Fibroblast of lung (primary cell): ENCODE data around the gene WAPL. TPM values are rescaled to one million over a fixed set of nuclear protein-coding genes. Genes with fewer than 3 reads are reported as not detected.

ENCODE experiments used
- DNase-seq, 2 donors: peaks; one replicate each; pipeline versions ENCODE4 v3.0.0 to v3.0.0-alpha.2; 2010; ENCODE audit warnings: low read depth in 2 of 2
- H2AFZ ChIP-seq: 2 replicates; pipeline ENCODE4 v1.5.1; 2012; ENCODE audit warnings: low read length, control low read depth, inconsistent platforms
- H3K27ac ChIP-seq: 2 replicates; pipeline ENCODE4 v1.5.1; 2011; ENCODE audit warnings: low read length, control low read depth; ENCODE audit not compliant: insufficient read depth
- H3K27me3 ChIP-seq: 2 replicates; pipeline ENCODE4 v1.5.1; 2011; ENCODE audit warnings: mild to moderate bottlenecking, low read length; ENCODE audit not compliant: control insufficient read depth, insufficient read depth
- H3K36me3 ChIP-seq: 2 replicates; pipeline ENCODE4 v1.5.1; 2011; ENCODE audit warnings: low read length; ENCODE audit not compliant: control insufficient read depth, insufficient read depth
- H3K4me1 ChIP-seq: 2 replicates; pipeline ENCODE4 v1.5.1; 2011; ENCODE audit warnings: low read length; ENCODE audit not compliant: control insufficient read depth, insufficient read depth; ENCODE audit errors: extremely low read depth
- H3K4me2 ChIP-seq: 2 replicates; pipeline ENCODE4 v1.5.1; 2011; ENCODE audit warnings: low read length, control low read depth; ENCODE audit not compliant: insufficient read depth; ENCODE audit errors: extremely low read depth
- H3K4me3 ChIP-seq, 4 experiments: fragments of 200-600 bp in 1 of 4; sonication (generic) in 1 of 4; replicated peaks in 1 of 4; 2 replicates each; pipeline ENCODE4 v1.5.1; 2011 to 2016; ENCODE audit warnings: low read length in 4 of 4, low read depth in 3 of 4, mild to moderate bottlenecking in 3 of 4, control low read depth in 2 of 4, inconsistent platforms in 1 of 4, mixed read lengths in 1 of 4; ENCODE audit not compliant: insufficient read depth in 1 of 4; ENCODE audit errors: control extremely low read depth in 1 of 4
- H3K79me2 ChIP-seq: 2 replicates; pipeline ENCODE4 v1.5.1; 2012; ENCODE audit warnings: mild to moderate bottlenecking, low read length, inconsistent platforms; ENCODE audit not compliant: control insufficient read depth, insufficient read depth
- H3K9ac ChIP-seq: 2 replicates; pipeline ENCODE4 v1.5.1; 2011; ENCODE audit warnings: mild to moderate bottlenecking, low read length, control low read depth; ENCODE audit not compliant: insufficient read depth
- H3K9me3 ChIP-seq: 2 replicates; pipeline ENCODE4 v1.5.1; 2012; ENCODE audit warnings: low read depth, low read length; ENCODE audit not compliant: control insufficient read depth, insufficient read depth
- H4K20me1 ChIP-seq: 2 replicates; pipeline ENCODE4 v1.5.1; 2011; ENCODE audit warnings: low read length; ENCODE audit not compliant: control insufficient read depth, insufficient read depth; ENCODE audit errors: extremely low read depth
- CTCF ChIP-seq, 2 donors: IDR thresholded peaks in 1 of 2; conservative IDR thresholded peaks in 1 of 2; 1 replicate in 1 of 2; 2 replicates in 1 of 2; pipeline ENCODE4 v1.5.1; 2011 to 2012; ENCODE audit warnings: low read length in 2 of 2, control low read depth in 1 of 2, inconsistent platforms in 1 of 2, low read depth in 1 of 2, mild to moderate bottlenecking in 1 of 2
- EZH2 ChIP-seq: IDR thresholded peaks from 2 replicates; pipeline ENCODE4 v1.5.1; 2012; ENCODE audit warnings: low read length, control low read depth, mild to moderate bottlenecking; ENCODE audit errors: missing control alignments
- polyA plus RNA-seq, 2 donors: library from polyadenylated mRNA; depleted of rRNA in 1 of 2; stranded (reverse) in 1 of 2; unstranded in 1 of 2; fragments of >200 nt; gene quantifications; 2 replicates each; pipeline ENCODE4 v1.2.1, GENCODE V29; 2011 to 2012; ENCODE audit warnings: missing spikeins in 1 of 2
- total RNA-seq: library from RNA; depleted of rRNA; stranded (reverse); fragments of >200 nt; gene quantifications from 2 replicates; pipeline ENCODE4 v1.2.1, GENCODE V29; 2014

WAPL gene
- total and polyA plus RNA-seq, 2 donors (not counting 1 experiment from before 2014, with no cell fraction given): 24.6 to 50.4 TPM

- H3K9me3 ChIP-seq: no peaks in the 10 kb centered on the region
- H3K4me2 ChIP-seq: no peak overlapping the region
- H4K20me1 ChIP-seq: no peaks in the 10 kb centered on the region
- H3K27me3 ChIP-seq: peaks cover 2% of the 10 kb centered on the region
- no peak overlapping the region for H2AFZ ChIP-seq
- H3K4me3 ChIP-seq: no peak overlapping the region
- H3K4me1 ChIP-seq: peaks cover 5% of the 10 kb centered on the region
- no peak overlapping the region for H3K9ac ChIP-seq
- TF ChIP-seq CTCF (conservative IDR thresholded peaks at IDR 0.05 in 1 of 2, IDR thresholded peaks at IDR 0.05 in 1 of 2; ENCODE audit: low read depth in 1 of 2, low read length in 2 of 2): no peak
- no peak for TF ChIP-seq EZH2
- H3K79me2 ChIP-seq: no peaks in the 10 kb centered on the region
- H3K27ac ChIP-seq: no peak overlapping the region
- no peaks in the 10 kb centered on the region for H3K36me3 ChIP-seq
- DNase-seq: no peak
Measured at GRCh38 chr10:86397120-86397519, 124.5 kb downstream of the WAPL start.

GRCh38 chr10:86393862-86394455 lies 127.6 kb downstream of the WAPL start:
- TF ChIP-seq CTCF (conservative IDR thresholded peaks at IDR 0.05 in 1 of 2, IDR thresholded peaks at IDR 0.05 in 1 of 2; ENCODE audit: low read depth in 1 of 2, low read length in 2 of 2): no peak
- no peak for TF ChIP-seq EZH2
- no peak overlapping the region for H2AFZ ChIP-seq
- H3K27ac ChIP-seq: no peak overlapping the region
- peaks cover 2% of the 10 kb centered on the region for H3K27me3 ChIP-seq
- no peak overlapping the region for H3K4me2 ChIP-seq
- H3K4me1 ChIP-seq: no peaks in the 10 kb centered on the region
- no peak for DNase-seq
- H4K20me1 ChIP-seq: no peaks in the 10 kb centered on the region
- no peak overlapping the region for H3K9ac ChIP-seq
- no peak overlapping the region for H3K4me3 ChIP-seq
- H3K36me3 ChIP-seq: no peaks in the 10 kb centered on the region
- no peaks in the 10 kb centered on the region for H3K9me3 ChIP-seq
- no peaks in the 10 kb centered on the region for H3K79me2 ChIP-seq

GRCh38 chr10:86393362-86393761 lies 128.2 kb downstream of the WAPL start:
- H3K27me3 ChIP-seq: peaks cover 4% of the 10 kb centered on the region
- H3K9ac ChIP-seq: no peak overlapping the region
- H3K27ac ChIP-seq: no peak overlapping the region
- H4K20me1 ChIP-seq: no peaks in the 10 kb centered on the region
- no peak overlapping the region for H3K4me2 ChIP-seq
- H3K79me2 ChIP-seq: no peaks in the 10 kb centered on the region
- H2AFZ ChIP-seq: no peak overlapping the region
- no peak for TF ChIP-seq CTCF (conservative IDR thresholded peaks at IDR 0.05 in 1 of 2, IDR thresholded peaks at IDR 0.05 in 1 of 2; ENCODE audit: low read depth in 1 of 2, low read length in 2 of 2)
- TF ChIP-seq EZH2: no peak
- no peaks in the 10 kb centered on the region for H3K36me3 ChIP-seq
- H3K4me1 ChIP-seq: no peaks in the 10 kb centered on the region
- H3K4me3 ChIP-seq: no peak overlapping the region
- DNase-seq: no peak
- no peaks in the 10 kb centered on the region for H3K9me3 ChIP-seq
